B cell (primary cell): ENCODE results near the gene JRKL.

Experiments used
- CTCF ChIP-seq: fragments of 200-600 bp; IDR thresholded peaks from one replicate; pipeline ENCODE4 v1.8.0; 2022; ENCODE audit warnings: antibody characterized with exemption, mild to moderate bottlenecking
- EZH2 ChIP-seq: IDR thresholded peaks from 2 replicates; pipeline ENCODE4 v1.6.1; 2012; ENCODE audit warnings: borderline replicate concordance, low read depth, mild to moderate bottlenecking, moderate library complexity, low read length; ENCODE audit not compliant: insufficient read depth, poor library complexity, severe bottlenecking

GRCh38 chr11:96397863-96398262 lies 8.1 kb downstream of the JRKL start:
- TF ChIP-seq CTCF (no peak), EZH2 (no peak)
